ENCODE measurements around the gene TSPYL4.
A peak's percentile ranks its signal among the peaks of the same experiment; 100 is the strongest.

Gene TSPYL4

DNA sequence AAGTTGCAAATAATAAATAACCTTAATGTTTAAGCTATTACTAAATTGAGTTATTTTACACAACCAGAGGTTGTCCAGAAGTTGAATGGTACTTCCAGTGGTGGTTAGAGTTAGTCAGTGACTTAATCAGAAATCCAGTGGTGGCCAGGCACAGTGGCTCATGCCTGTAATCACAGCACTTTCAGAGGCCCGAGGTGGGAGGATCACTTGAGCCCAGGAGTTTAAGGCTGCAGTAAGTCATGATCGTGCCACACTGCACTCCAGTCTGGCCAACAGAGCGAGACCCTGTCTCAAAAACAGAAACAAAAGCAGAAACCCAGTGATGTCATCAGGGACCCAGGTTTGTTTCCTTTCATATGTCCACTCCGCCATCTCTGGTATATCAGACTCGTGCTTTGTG lies 35.0 kb downstream of the TSPYL4 start:
- Histone ChIP-seq H3K36me3 (replicated peaks; ENCODE audit: low read depth, low read length) (no peaks in the 10 kb centered on the region), H2AFZ (ENCODE audit: low read depth, low read length) (no peak overlapping the region), H3K27ac (ENCODE audit: low read length) (no peak overlapping the region), H3K9ac (ENCODE audit: low read length) (no peak overlapping the region), H3K79me2 (ENCODE audit: low read length) (no peaks in the 10 kb centered on the region), H3K4me3 (ENCODE audit: low read length) (no peak overlapping the region), H3K27me3 (ENCODE audit: low read depth, low read length) (no peaks in the 10 kb centered on the region), H3K9me3 (ENCODE audit: insufficient read depth, low read length) (no peaks in the 10 kb centered on the region), H3K4me1 (ENCODE audit: low read length) (peaks cover 7% of the 10 kb centered on the region; the same call in 1 of the 2 replicates), H3K4me2 (ENCODE audit: low read length) (no peak overlapping the region), H4K20me1 (ENCODE audit: insufficient read depth, low read length) (no peaks in the 10 kb centered on the region)
- TF ChIP-seq EZH2phosphoT487 (IDR thresholded peaks at IDR 0.05; ENCODE audit: low read depth), result no peak
- TF ChIP-seq, protein P1, sequence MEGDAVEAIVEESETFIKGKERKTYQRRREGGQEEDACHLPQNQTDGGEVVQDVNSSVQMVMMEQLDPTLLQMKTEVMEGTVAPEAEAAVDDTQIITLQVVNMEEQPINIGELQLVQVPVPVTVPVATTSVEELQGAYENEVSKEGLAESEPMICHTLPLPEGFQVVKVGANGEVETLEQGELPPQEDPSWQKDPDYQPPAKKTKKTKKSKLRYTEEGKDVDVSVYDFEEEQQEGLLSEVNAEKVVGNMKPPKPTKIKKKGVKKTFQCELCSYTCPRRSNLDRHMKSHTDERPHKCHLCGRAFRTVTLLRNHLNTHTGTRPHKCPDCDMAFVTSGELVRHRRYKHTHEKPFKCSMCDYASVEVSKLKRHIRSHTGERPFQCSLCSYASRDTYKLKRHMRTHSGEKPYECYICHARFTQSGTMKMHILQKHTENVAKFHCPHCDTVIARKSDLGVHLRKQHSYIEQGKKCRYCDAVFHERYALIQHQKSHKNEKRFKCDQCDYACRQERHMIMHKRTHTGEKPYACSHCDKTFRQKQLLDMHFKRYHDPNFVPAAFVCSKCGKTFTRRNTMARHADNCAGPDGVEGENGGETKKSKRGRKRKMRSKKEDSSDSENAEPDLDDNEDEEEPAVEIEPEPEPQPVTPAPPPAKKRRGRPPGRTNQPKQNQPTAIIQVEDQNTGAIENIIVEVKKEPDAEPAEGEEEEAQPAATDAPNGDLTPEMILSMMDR (IDR thresholded peaks at IDR 0.05; ENCODE audit: low read depth, low read length), result no peak

DNA sequence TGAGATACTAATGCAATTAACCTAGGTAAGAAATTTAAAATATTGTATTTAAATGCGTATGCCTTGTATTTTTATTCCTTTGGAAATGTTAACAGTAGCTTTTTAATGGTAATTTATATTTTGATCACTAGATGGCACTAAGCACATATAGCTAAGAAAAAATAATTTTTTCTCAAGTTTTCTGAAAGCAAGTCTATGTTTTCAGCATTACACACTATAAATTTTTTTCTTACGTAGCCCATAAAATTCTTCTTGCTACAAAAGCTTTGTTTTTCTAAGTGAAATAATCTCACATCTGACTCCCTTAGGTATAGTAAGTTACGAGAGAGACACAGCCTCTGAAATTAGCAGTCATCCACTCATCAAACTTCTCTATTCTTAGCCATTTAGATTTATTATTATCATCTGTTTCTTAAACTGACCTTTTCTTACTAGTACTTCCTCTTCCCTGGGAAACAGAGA lies 35.7 kb downstream of the TSPYL4 start:
- H3K4me3 ChIP-seq (ENCODE audit: low read length), result no peak overlapping the region
- H3K27ac ChIP-seq (ENCODE audit: low read length), result no peak overlapping the region

GRCh38 chr6:116217069-116217468 lies 36.8 kb downstream of the TSPYL4 start:
- Histone ChIP-seq H3K36me3 (replicated peaks; ENCODE audit: low read depth, low read length) (no peaks in the 10 kb centered on the region), H3K27me3 (ENCODE audit: low read depth, low read length) (no peaks in the 10 kb centered on the region), H3K4me2 (ENCODE audit: low read length) (no peak overlapping the region), H3K4me1 (ENCODE audit: low read length) (peaks cover 7% of the 10 kb centered on the region; the same call in 1 of the 2 replicates), H3K27ac (ENCODE audit: low read length) (no peak overlapping the region), H2AFZ (ENCODE audit: low read depth, low read length) (no peak overlapping the region), H3K9ac (ENCODE audit: low read length) (no peak overlapping the region), H3K79me2 (ENCODE audit: low read length) (no peaks in the 10 kb centered on the region), H3K9me3 (ENCODE audit: insufficient read depth, low read length) (no peaks in the 10 kb centered on the region), H4K20me1 (ENCODE audit: insufficient read depth, low read length) (no peaks in the 10 kb centered on the region), H3K4me3 (ENCODE audit: low read length) (no peak overlapping the region)
- TF ChIP-seq EZH2phosphoT487 (IDR thresholded peaks at IDR 0.05; ENCODE audit: low read depth), result no peak
- TF ChIP-seq, protein P1 (IDR thresholded peaks at IDR 0.05; ENCODE audit: low read depth, low read length), result peak; percentile 48

More for the DNA sequence above, 35.7 kb downstream of the TSPYL4 start:
- TF ChIP-seq, protein P1 (IDR thresholded peaks at IDR 0.05; ENCODE audit: low read depth, low read length), result peak; percentile 58
- TF ChIP-seq EZH2phosphoT487 (IDR thresholded peaks at IDR 0.05; ENCODE audit: low read depth), result no peak
- Histone ChIP-seq H3K27me3 (ENCODE audit: low read depth, low read length) (no peaks in the 10 kb centered on the region), H4K20me1 (ENCODE audit: insufficient read depth, low read length) (no peaks in the 10 kb centered on the region), H3K4me2 (ENCODE audit: low read length) (peak overlapping the region; percentile 27; the same call in 1 of the 2 replicates), H3K4me1 (ENCODE audit: low read length) (peaks cover 7% of the 10 kb centered on the region; the same call in 1 of the 2 replicates), H3K9me3 (ENCODE audit: insufficient read depth, low read length) (no peaks in the 10 kb centered on the region), H3K9ac (ENCODE audit: low read length) (0 out of 2 replicates have a peak overlapping the region, but pooled peaks have one; percentile 5), H3K79me2 (ENCODE audit: low read length) (no peaks in the 10 kb centered on the region), H2AFZ (ENCODE audit: low read depth, low read length) (no peak overlapping the region), H3K36me3 (replicated peaks; ENCODE audit: low read depth, low read length) (no peaks in the 10 kb centered on the region)

GRCh38 chr6:116215414-116215813 lies 38.5 kb downstream of the TSPYL4 start:
- no peak overlapping the region for H2AFZ ChIP-seq (ENCODE audit: low read depth, low read length)
- no peak overlapping the region for H3K4me3 ChIP-seq (ENCODE audit: low read length)
- no peaks in the 10 kb centered on the region for H4K20me1 ChIP-seq (ENCODE audit: insufficient read depth, low read length)
- no peak for TF ChIP-seq EZH2phosphoT487 (IDR thresholded peaks at IDR 0.05; ENCODE audit: low read depth)
- TF ChIP-seq, protein P1 (IDR thresholded peaks at IDR 0.05; ENCODE audit: low read depth, low read length), result no peak
- no peaks in the 10 kb centered on the region for H3K27me3 ChIP-seq (ENCODE audit: low read depth, low read length)
- no peak overlapping the region for H3K4me2 ChIP-seq (ENCODE audit: low read length)
- H3K9ac ChIP-seq (ENCODE audit: low read length), result no peak overlapping the region
- no peak overlapping the region for H3K27ac ChIP-seq (ENCODE audit: low read length)
- no peaks in the 10 kb centered on the region for H3K79me2 ChIP-seq (ENCODE audit: low read length)
- H3K9me3 ChIP-seq (ENCODE audit: insufficient read depth, low read length), result no peaks in the 10 kb centered on the region
- H3K4me1 ChIP-seq (ENCODE audit: low read length), result peaks cover 7% of the 10 kb centered on the region; the same call in 1 of the 2 replicates
- no peaks in the 10 kb centered on the region for H3K36me3 ChIP-seq (replicated peaks; ENCODE audit: low read depth, low read length)
